Parathyroid adenoma (tissue), 2 donors: ENCODE measurements around the gene SCP2D1.

Source experiments
- H2AFZ ChIP-seq: fragments of 300-600 bp; sonication (generic); one replicate; pipeline ENCODE4 v1.7.0; 2017; ENCODE audit warnings: antibody characterized with exemption, mild to moderate bottlenecking
- H3K27ac ChIP-seq: fragments of 300-600 bp; sonication (generic); one replicate; pipeline ENCODE4 v1.7.0; 2017
- H3K27me3 ChIP-seq: fragments of 300-600 bp; sonication (generic); one replicate; pipeline ENCODE4 v1.7.0; 2017; ENCODE audit warnings: low read length; ENCODE audit not compliant: control insufficient read depth, insufficient read depth
- H3K36me3 ChIP-seq: fragments of 300-600 bp; sonication (generic); one replicate; pipeline ENCODE4 v1.7.0; 2017; ENCODE audit warnings: low read length; ENCODE audit not compliant: control insufficient read depth, insufficient read depth
- H3K4me1 ChIP-seq: fragments of 300-600 bp; sonication (generic); one replicate; pipeline ENCODE4 v1.7.0; 2017; ENCODE audit warnings: control low read depth
- H3K4me2 ChIP-seq: fragments of 300-600 bp; sonication (generic); one replicate; pipeline ENCODE4 v1.7.0; 2017; ENCODE audit warnings: low read length
- H3K4me3 ChIP-seq: fragments of 300-600 bp; sonication (generic); one replicate; pipeline ENCODE4 v1.7.0; 2017; ENCODE audit warnings: low read depth, low read length
- H3K79me2 ChIP-seq: fragments of 300-600 bp; sonication (generic); one replicate; pipeline ENCODE4 v1.7.0; 2017; ENCODE audit warnings: control low read depth
- H3K9ac ChIP-seq: fragments of 300-600 bp; sonication (generic); one replicate; pipeline ENCODE4 v1.7.0; 2017; ENCODE audit warnings: mild to moderate bottlenecking
- H3K9me3 ChIP-seq: fragments of 300-600 bp; sonication (generic); one replicate; pipeline ENCODE4 v1.7.0; 2017; ENCODE audit warnings: low read length; ENCODE audit not compliant: control insufficient read depth
- TF ChIP-seq, protein P1 (sequence below): fragments of 300-600 bp; sonication (generic); IDR thresholded peaks from one replicate; pipeline ENCODE4 v1.7.0; 2017; ENCODE audit warnings: antibody characterized with exemption, mild to moderate bottlenecking
- donor health status: primary hyperparathyroidism.

Gene SCP2D1

DNA sequence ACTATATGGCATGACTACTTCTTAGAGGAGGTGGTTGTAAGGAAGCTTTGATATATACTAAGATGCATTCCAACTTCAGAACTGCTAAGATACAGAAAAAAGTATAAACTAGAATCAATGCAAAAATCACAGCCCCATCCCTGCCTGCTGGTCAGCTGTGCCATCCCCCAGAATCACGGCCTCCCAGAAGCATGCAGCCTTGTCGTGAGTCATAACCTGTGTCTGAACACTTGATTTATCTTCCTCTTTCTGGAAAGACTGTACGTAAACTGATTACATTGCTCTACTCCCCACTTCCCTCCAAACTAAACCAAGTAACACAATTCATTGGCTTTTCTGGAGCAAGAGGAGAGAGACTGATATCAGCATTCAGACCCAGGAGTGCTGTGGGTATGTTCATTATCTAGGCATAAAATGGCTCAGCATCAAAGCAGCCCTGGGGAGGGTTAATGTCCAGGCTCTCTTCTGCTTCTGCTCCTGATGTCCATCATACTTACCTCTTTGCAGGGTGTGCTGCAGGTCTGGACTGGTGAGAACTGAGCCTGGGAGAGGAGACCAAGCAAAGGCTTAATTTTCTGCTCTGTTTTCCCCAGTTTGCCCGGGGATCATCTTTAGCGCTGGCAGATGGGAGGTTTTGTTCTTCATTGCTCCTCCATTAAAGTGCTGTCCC lies 18.4 kb downstream of the SCP2D1 start:
- H3K27ac ChIP-seq, result no peak overlapping the region
- TF ChIP-seq, protein P1, sequence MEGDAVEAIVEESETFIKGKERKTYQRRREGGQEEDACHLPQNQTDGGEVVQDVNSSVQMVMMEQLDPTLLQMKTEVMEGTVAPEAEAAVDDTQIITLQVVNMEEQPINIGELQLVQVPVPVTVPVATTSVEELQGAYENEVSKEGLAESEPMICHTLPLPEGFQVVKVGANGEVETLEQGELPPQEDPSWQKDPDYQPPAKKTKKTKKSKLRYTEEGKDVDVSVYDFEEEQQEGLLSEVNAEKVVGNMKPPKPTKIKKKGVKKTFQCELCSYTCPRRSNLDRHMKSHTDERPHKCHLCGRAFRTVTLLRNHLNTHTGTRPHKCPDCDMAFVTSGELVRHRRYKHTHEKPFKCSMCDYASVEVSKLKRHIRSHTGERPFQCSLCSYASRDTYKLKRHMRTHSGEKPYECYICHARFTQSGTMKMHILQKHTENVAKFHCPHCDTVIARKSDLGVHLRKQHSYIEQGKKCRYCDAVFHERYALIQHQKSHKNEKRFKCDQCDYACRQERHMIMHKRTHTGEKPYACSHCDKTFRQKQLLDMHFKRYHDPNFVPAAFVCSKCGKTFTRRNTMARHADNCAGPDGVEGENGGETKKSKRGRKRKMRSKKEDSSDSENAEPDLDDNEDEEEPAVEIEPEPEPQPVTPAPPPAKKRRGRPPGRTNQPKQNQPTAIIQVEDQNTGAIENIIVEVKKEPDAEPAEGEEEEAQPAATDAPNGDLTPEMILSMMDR, result no peak
- no peak overlapping the region for H2AFZ ChIP-seq
- H3K79me2 ChIP-seq, result no peaks in the 10 kb centered on the region
- H3K27me3 ChIP-seq, result no peaks in the 10 kb centered on the region
- no peak overlapping the region for H3K4me3 ChIP-seq
- H3K4me2 ChIP-seq, result no peak overlapping the region
- H3K4me1 ChIP-seq, result no peaks in the 10 kb centered on the region
- H3K9me3 ChIP-seq, result no peaks in the 10 kb centered on the region
- H3K9ac ChIP-seq, result no peak overlapping the region
- H3K36me3 ChIP-seq, result no peaks in the 10 kb centered on the region

DNA sequence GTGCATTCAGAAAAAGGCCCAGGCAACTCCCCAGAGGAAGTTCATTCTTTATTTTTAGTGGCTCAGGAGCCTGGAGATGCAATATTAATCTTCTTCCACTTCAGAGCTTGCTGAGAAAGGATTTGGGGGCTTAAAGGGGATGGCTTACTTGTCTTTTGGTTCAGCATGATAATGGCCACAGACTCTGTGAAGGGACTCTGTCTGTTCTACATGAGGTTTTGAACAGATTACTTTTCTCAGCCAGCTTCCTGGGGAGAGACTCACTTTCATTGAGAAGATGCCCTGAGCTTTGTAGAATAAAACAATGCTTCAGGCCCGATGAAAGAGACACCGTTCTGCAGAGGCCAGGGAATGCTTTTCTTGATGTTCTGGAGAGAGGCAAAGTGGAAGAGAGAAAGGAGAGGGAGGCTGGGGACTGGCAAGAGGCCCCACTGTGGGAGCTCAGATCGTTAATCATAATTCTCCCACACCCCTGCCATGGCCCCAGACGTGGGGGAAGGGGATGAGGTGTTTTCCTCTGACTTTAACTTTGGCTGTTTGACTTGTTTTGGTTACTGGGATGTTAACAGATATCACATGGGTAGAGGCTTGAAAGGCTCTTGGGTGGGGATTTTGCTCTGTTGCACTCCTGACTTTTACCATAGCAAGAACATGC lies 19.1 kb downstream of the SCP2D1 start:
- no peak overlapping the region for H3K4me3 ChIP-seq
- no peaks in the 10 kb centered on the region for H3K4me1 ChIP-seq
- H3K9ac ChIP-seq, result no peak overlapping the region
- no peaks in the 10 kb centered on the region for H3K79me2 ChIP-seq
- H3K4me2 ChIP-seq, result no peak overlapping the region
- H3K36me3 ChIP-seq, result no peaks in the 10 kb centered on the region
- no peaks in the 10 kb centered on the region for H3K27me3 ChIP-seq
- H2AFZ ChIP-seq, result no peak overlapping the region
- no peaks in the 10 kb centered on the region for H3K9me3 ChIP-seq
- no peak overlapping the region for H3K27ac ChIP-seq
- TF ChIP-seq, protein P1, result no peak

DNA sequence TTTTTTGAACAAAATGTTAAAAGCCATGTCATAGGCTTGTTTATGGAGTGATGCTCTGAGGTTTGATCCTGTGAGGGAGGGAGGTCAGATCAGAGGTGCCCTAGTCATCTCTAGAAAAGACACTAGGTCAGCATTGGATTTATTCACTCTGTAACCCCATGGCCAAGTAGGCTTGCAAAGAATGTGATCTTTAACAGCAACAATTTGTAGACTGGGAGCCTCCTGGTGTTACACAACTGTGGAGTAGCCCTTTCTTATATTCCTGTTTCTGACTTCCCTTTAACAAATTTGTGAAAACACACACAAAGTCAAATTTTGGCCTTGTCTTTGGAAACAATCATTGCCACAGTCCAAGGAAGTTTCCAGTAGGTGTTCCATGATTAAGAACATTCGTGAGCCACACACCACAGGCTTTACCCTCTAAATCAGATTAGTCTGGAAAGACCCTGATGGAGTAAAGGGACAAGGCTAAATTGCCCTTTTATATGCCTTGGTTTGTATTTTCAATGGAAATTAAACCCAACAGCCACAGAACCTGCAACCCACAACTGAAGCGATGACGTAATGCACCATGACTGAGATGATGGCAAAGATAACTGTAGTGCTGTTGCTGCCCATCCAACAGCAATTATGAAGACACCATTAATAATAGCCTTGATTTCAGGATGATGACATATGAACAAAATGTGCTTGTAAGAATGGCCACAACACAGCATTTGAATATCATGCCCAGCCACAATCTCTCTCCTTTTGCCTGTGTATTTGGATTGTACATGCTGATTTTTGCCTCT lies 22.1 kb downstream of the SCP2D1 start:
- Histone ChIP-seq H3K79me2 (no peaks in the 10 kb centered on the region), H2AFZ (no peak overlapping the region), H3K27me3 (no peaks in the 10 kb centered on the region), H3K4me1 (no peaks in the 10 kb centered on the region), H3K36me3 (no peaks in the 10 kb centered on the region), H3K9ac (no peak overlapping the region), H3K27ac (no peak overlapping the region), H3K9me3 (no peaks in the 10 kb centered on the region), H3K4me3 (no peak overlapping the region), H3K4me2 (no peak overlapping the region)
- TF ChIP-seq, protein P1, result no peak

DNA sequence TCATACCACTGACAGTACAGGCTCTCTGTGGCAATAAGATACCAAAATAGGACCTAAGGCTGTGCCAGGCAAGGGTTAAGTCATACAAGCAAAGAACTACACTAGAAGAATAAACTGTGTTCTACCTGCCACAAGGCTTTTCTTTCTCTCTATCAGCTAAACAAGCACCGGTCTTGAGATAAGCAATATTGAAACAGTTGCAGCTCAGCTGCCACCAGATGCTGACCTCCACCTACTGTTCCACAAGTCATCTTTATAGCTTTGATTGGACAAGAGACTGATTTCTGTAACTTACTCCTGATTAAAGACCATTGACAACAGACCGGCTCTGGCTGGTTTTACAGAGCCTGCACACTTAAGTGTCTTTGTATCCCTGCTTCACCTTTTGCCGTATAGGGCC lies 24.1 kb downstream of the SCP2D1 start:
- Histone ChIP-seq H3K4me3 (no peak overlapping the region), H3K27me3 (no peaks in the 10 kb centered on the region), H2AFZ (no peak overlapping the region), H3K9me3 (no peaks in the 10 kb centered on the region), H3K4me2 (no peak overlapping the region), H3K36me3 (no peaks in the 10 kb centered on the region), H3K4me1 (no peaks in the 10 kb centered on the region), H3K79me2 (no peaks in the 10 kb centered on the region), H3K9ac (no peak overlapping the region), H3K27ac (no peak overlapping the region)
- TF ChIP-seq, protein P1, result no peak
